Measurements from ENCODE around the gene JAK3. TPM values are rescaled to one million over a fixed set of nuclear protein-coding genes. Genes with fewer than 3 reads are reported as not detected.
A peak's percentile ranks its signal among the peaks of the same experiment; 100 is the strongest.

Gene JAK3
- total and polyA plus RNA-seq, 2 of the 4 experiments (the other 2 are of a cell fraction) = 0.36 to 1.5 TPM

- Histone ChIP-seq H4K91ac (ENCODE audit: insufficient read depth, low read depth, low read length) (no peak overlapping the region), H2BK120ac (ENCODE audit: low read depth, low read length) (no peak overlapping the region), H4K5ac (ENCODE audit: low read depth, low read length) (no peak overlapping the region), H3K23ac (ENCODE audit: low read depth, low read length) (peak overlapping the region; percentile 31; the same call in 1 of the 2 replicates), H2BK15ac (ENCODE audit: low read depth, low read length) (no peak overlapping the region), H3K27me3 (ENCODE audit: control insufficient read depth, insufficient read depth, low read length) (no peaks in the 10 kb centered on the region), H3K9me3 (ENCODE audit: control insufficient read depth, insufficient read depth, low read length) (no peaks in the 10 kb centered on the region), H3K4me1 (ENCODE audit: control insufficient read depth, insufficient read depth, low read length) (peaks cover 7% of the 10 kb centered on the region), H3K79me1 (ENCODE audit: low read depth in 1 of 2, low read length in 2 of 2) (peaks cover 12 to 48% of the 10 kb centered on the region in 2 experiments; a peak in 3 of 4 replicates), H3K9ac (ENCODE audit: low read depth, low read length) (peak overlapping the region; percentile 31; the same call in 1 of the 2 replicates), H3K36me3 (ENCODE audit: control insufficient read depth, insufficient read depth, low read length) (peaks cover 43% of the 10 kb centered on the region), H3K14ac (replicated peaks; ENCODE audit: low read depth, low read length) (no peak overlapping the region), H3K56ac (ENCODE audit: extremely low read depth, insufficient read depth, low read length) (no peak overlapping the region), H3K27ac (ENCODE audit: insufficient read depth, low read length) (no peak overlapping the region; the same call in 1 of the 2 replicates), H2BK5ac (ENCODE audit: low read depth, low read length, poor library complexity, severe bottlenecking) (no peak overlapping the region), H3K9me1 (ENCODE audit: insufficient read depth, low read length) (peaks cover 12% of the 10 kb centered on the region; the same call in 1 of the 2 replicates), H2AK9ac (replicated peaks; ENCODE audit: low read depth, low read length, poor library complexity) (no peak overlapping the region), H2AK5ac (ENCODE audit: low read depth, low read length) (no peak overlapping the region), H2AFZ (replicated peaks; ENCODE audit: low read length, poor library complexity) (no peak overlapping the region), H2BK20ac (ENCODE audit: low read depth, low read length) (no peak overlapping the region), H3K4me3 (ENCODE audit: insufficient read depth, low read depth, low read length) (no peak overlapping the region), H3K4me2 (ENCODE audit: low read depth, low read length) (peak overlapping the region; percentile 16; the same call in 1 of the 2 replicates), H3K18ac (ENCODE audit: low read depth, low read length) (no peak overlapping the region), H4K20me1 (ENCODE audit: insufficient read depth, low read length) (peaks cover 62% of the 10 kb centered on the region), H4K8ac (ENCODE audit: low read depth in 2 of 2, low read length in 2 of 2) (peak overlapping the region in 1 of 2 experiments; percentile 10; a peak in 1 of 4 replicates), H3K4ac (ENCODE audit: low read depth, low read length) (no peak overlapping the region)
- DNase-seq = no peak
- TF ChIP-seq NFE2L2 (IDR thresholded peaks at IDR 0.05; ENCODE audit: low read depth, low read length) (no peak), BHLHE40 (IDR thresholded peaks at IDR 0.05; ENCODE audit: low read depth, low read length) (no peak)
- 96% methylated on average over 14 of the region's 23 CpGs; no CpG with 5 or more reads in 1 of the 2 experiments for WGBS, 2 experiments (ENCODE audit: extremely low coverage in 2 of 2, insufficient read length in 1 of 2)
- no peak for ATAC-seq (ENCODE audit: low read depth)
- no TSS peak for BruUV-seq (replicated peaks)
- dilution Hi-C loops (cut with HindIII; ENCODE audit: low sequenced_read_pairs, unreplicated experiment) (no loop called here), intact Hi-C loops (cut with micrococcal nuclease) (no loop called here), in situ Hi-C loops (cut with MboI; ENCODE audit: low sequenced_read_pairs) (no loop called here)
- CTCF ChIA-PET = interaction anchor here (2.7 kb wide), 1 partner anchor 70 kb away, joined by 15 read pairs; the partner anchor contains the start of gene CCDC124
- POLR2A ChIA-PET (ENCODE audit: unreplicated experiment) = no interaction called here
These were observed 14.0 kb upstream of the JAK3 start for GRCh38 chr19:17861542-17862402.
